ENCODE measurements around the gene UBR1.
"Not testable (repeated sequence)": the region's sequence is repeated elsewhere in the genome, so short reads cannot be mapped to it uniquely, and the experiment has no call there.

UBR1 gene

DNA sequence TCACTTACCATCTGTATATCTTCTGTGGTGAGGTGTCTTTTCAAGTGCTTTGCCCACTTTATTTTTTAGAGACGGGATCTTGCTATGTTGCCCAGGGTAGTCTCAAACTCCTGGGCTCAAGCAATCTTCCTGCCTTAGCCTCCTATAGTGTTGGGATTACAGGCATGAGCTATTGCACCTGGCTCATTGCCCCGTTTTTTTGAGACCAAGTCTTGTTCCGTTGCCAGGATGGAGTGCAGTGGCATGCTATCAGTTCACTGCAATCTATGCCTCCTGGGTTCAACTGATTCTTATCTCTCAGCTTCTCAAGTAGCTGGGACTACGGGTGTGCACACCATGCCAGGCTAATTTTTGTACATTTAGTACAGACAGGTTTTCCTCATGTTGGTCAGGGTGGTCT lies 132.7 kb downstream of the UBR1 start:
- DNase-seq (ENCODE audit: low read depth) = no peak

DNA sequence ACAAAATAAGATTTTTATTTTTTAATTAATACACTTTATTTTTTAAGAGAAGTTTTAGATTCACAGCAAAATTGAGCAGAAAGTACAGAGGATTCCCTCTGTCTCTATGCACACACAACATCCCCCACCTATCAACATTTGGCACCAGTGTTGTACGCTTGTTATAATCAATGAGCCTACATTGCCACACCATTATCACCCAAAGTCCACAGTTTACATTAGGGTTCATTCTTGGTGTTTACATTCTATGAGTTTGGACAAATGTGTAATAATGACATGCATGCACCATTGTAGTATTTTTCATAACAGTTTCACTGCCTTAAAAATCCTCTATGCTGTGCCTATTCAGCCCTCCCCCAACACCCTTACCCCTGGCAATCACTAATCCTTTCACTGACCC lies 134.0 kb downstream of the UBR1 start:
- DNase-seq (ENCODE audit: low read depth) = no peak

DNA sequence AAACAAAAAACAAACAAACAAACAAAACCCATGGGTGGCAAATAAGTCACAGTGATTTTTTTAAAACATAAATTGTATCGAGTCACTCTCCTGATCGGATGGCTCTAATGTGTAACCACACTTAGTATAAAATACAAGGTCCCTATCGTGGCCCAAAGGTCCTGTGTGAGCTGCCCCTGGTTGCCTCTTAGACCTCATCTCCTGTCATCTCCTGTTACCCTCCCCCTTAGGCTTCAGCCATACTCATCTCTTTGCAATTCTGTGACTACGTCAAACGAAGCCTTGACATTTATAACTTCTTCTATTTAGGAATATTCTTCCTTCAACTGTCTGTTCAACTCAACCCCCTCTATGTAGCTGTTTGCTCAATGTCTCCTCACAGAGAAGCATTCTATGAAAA lies 141.4 kb downstream of the UBR1 start:
- DNase-seq (ENCODE audit: low read depth) = no peak

DNA sequence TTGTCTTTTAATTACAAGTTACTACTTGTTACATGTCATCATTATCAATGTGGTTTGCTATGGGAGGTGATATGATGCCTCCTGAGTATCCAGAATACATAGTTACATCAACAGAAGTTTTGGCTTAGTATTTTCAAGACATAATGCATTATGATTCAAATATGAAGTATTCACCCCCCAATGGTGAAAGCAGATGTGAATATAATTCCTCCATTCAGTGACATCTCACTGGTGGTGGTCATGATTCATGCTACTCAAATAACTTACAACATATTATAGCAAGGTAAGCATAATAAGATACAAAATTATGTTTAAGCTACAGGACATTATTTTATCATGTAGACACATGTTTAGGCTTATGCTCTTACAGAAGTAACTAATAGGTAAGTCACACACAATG lies 150.3 kb downstream of the UBR1 start:
- DNase-seq (ENCODE audit: low read depth) = peak; percentile 68

DNA sequence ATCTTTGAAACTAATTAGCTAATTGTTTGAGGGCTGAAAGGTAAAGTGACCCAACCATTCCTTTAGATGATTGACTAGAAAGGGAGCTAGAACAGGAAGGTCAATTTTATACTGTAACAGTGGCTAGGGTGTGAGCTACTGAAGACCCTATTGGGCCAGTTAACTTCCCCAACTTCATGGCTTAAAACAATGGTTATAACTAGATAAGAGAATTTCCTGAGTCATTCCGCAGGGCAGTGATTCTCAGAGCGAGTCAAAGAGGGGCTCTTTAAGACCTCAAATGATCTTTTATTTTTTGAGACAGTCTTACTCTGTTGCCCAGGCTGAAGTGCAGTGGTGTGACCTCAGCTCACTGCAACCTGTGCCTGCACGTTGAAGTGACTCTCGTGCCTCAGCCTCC lies 151.5 kb downstream of the UBR1 start:
- no peak for DNase-seq (ENCODE audit: low read depth)

DNA sequence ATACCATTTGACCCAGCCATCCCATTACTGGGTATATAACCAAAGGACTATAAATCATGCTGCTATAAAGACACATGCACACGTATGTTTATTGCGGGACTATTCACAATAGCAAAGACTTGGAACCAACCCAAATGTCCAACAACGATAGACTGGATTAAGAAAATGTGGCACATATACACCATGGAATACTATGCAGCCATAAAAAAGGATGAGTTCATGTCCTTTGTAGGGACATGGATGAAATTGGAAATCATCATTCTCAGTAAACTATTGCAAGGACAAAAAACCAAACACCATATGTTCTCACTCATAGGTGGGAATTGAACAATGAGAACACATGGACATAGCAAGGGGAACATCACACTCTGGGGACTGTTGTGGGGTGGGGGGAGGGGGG lies 156.9 kb downstream of the UBR1 start:
- DNase-seq (ENCODE audit: low read depth) = not testable (repeated sequence)

DNA sequence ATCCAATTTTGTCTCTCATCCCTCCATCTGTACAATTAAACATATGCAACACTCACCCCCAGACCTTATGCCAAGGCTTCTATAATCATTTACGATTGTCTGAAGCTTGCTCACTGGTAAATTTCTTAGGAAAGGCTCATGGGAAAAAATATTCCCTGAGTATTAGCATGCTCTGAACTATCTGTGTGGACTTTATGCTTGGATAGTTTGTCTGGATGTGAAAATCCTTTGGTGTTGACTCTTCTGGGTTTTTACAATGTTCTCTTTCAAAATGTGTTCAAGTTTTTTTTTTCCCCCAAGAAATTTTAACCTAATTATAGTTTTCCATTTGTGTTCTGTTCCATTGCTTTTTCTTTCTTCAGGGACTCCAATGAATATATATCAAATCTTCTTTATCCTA lies 165.3 kb downstream of the UBR1 start:
- no peak for DNase-seq (ENCODE audit: low read depth)

DNA sequence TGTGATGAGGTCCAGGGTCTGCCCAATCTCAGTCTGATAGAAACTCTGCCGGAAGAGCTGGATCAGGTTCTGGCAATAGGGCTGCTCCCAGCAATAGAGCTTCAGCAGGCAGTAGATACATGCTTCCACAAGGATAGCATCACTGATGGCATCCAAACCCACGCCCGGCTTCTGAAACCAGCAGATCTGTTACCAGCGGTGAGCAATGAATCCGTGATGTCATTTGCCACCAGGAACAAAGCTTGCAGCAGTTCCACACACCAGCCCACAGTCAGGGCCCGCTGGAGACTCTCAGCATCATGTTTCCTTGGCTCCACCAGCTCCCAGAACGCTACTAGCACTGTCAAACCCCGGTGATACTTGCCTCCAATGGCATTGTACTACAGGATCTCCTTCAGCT lies 166.0 kb downstream of the UBR1 start:
- DNase-seq (ENCODE audit: low read depth) = no peak

DNA sequence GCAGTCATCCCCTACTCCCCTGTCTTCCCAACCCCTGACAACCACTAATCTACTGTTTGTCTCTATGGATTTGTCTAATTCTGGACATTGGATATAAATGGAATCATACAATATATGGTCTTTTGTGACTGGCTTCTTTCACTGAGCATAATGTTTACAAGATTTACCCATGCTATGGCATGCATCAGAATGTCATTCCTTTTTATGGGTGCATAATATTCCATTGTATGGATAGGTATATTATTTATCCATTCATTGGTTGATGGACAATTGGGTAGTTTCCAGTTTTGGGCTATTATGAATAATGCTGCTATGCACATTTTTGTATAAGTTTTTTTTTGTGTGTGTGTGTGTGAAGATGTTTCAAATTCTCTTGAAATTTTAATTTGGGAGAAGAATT lies 168.7 kb downstream of the UBR1 start:
- no peak for DNase-seq (ENCODE audit: low read depth)

DNA sequence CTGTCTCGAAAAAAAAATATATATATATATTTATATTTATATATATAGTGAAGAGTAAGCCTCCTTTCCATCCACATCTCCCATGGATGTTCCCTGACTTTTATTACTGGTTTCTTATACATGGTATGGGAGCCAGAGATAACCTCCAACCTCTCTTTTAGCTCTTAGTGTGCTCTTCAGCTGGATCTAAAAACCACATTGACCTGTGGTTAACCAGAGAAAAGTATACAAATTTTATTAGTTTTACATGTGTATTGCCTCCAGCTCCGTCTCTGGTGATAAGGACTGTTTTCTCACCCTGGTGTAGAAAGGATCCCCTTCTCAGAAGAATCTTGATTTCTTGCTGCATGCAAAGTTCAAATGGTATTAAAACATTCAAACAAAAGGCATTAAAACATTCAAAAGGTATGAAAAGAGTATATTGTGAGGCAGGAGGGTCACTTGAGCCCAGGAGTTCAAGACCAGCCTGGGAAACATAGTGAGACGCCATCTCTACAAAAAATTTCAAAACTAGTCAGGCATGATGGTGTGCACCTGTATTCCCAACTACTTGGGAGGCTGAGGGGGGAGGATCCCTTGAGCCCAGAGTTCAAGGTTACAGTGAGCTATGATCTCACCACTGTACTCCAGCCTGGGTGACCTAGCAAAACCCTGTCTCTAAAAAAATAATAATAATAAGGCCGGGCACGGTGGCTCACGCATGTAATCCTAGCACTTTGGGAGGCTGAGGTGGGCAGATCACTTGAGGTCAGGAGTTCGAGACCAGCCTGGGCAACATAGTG lies 171.8 kb downstream of the UBR1 start:
- DNase-seq (ENCODE audit: low read depth) = peak; percentile 67

DNA sequence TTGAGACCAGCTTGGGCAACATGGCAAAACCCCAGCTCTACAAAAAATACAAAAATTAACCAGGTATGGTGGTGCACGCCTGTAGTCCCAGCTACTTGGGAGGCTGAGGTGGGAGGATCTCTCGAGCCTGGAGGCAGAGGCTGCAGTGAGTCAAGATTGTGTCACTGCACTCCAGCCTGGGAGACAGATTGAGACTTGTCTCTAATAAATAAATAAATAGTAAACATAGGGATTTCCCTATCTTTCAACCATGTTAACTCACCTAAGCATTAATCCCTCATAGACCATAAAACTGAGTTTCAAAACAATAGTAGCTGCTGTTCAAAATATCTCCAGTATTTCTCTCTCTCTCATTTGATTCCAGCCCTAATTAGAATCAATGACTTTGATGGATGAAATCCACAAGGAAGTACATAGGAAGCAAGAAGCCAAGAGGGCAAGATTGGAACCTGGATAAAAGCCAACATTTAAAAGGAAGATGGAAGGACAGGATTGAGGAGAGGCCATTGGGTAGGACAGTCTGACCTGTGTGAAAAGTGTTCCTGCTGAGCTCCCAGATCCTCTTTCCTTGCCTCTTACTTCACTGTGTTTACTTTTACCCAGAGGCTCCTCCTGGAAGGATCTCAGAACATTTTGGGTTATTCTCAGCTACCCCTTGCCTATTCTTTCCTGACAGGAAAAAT lies 172.9 kb downstream of the UBR1 start:
- no peak for DNase-seq (ENCODE audit: low read depth)

DNA sequence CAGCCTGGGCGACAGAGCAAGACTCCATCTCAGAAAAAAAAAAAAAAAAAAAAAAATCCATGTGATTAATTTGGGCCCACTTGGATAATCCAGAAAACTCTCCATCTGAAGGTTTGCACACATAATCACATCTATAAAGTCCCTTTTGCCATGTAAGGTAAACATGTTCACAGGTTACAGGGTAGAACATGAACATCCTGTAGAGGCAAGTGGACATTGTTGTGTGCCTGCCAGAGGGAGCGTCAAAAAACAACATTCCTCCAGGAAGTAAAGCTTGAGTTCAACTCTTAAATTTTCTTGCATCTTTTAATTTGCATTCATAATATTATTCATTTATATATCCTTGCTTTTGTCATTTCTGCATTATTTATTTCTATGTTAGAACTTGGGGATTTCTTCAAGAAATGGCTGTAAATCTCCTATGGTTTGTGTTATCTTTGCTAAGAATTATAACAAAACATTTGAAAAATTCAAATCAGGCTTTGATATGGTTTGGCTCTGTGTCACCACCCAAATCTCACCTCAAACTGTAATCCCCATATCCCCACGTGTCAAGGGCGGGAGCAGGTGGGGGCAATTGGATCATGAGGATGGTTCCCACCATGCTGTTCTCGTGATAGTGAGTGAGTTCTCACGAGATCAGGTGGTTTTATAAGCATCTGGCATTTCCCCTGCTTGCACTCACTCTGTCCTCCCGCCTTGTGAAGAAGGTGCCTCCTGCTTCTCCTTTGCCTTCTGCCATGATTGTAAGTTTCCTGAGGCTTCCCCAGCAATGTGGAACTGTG lies 173.9 kb downstream of the UBR1 start:
- no peak for DNase-seq (ENCODE audit: low read depth)

DNA sequence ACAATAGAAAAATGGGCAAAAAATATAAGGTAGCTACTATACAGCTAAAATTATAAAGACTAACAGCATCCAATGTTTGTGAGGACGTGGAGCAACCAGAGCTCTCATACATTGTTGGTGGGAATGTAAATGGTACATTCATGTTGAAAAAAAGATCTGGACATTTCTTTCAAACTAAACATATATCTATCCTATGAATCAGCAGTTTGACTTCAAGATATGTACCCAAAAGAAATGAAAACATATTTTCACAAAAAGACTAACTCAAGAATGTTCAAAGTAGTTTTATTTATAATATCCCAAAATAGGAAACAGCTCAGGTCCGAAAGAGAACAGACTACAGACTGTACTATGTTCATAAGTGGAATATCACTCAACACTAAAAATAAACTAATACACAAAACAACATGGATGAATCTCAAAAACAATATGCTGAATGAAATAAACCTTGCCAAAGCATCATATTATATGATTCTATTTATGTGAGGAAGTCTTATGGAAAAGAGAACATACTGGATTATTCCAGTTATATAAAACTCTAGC lies 176.5 kb downstream of the UBR1 start:
- DNase-seq (ENCODE audit: low read depth) = no peak

DNA sequence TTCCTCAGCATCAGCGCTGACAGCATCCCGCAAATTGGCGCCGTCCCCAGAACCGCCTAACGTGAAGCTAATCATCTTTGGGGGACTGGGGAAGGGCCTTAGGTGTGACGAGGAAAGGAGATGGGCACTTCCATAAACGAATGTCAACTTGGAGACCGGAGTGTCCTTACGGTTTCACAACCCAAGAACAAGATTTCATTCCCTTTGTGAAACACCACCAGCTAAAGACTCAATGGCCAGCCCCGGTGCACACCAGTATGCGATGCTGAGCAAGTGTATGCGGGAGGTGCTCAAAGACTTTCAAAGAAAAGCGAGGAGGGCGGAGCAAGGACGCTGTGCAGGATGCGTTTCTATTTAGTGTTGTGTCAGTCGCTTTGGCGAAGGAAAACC lies 184.5 kb downstream of the UBR1 start:
- peak; percentile 25 for DNase-seq (ENCODE audit: low read depth)

DNA sequence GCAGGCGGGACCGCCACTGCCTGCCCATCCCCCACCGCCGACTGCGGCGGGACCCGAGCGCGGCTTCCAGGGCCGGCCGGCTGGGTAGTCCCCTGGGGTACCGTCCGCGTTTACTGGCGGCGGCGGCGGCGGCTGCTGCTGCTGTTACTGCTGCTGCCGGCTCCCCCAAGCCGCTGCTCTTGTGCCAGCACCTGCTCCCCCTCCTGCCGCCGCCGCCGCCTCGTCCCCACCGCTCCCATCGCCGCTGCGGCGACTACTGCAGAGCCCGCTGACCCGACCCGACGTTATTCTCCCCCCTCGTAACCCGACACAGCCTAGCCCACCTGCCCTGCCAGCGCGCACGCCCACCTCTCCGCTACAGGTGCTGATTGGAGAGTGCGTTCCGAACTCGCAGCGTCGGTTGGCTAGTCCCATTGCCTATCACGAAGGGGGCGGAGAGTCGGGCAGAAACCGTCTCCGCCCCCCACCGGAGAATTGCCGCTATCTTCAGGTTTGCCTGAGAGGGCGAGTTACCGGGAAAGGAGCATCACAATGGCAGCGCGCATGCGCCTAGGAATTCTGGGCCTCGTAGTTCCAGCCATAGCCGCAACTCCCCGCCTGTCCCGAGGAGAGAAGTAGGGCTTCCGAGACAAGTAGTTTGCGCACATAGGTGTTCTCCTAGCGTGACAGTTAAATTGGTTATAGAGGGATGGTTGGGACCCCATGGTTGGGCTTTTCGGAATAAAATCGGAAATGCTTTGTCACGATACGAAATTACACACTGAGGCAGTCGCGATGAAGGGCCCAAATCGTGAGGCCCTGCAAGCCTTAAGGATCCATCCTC lies 185.1 kb downstream of the UBR1 start, which contains the start of gene TTBK2:
Gene TTBK2, minus strand, starts transcription at position 260 of the 823 bp plus-strand sequence. CDS start 42,161 bp downstream, outside the sequence.
- peak; percentile 98 for DNase-seq (ENCODE audit: low read depth)

DNA sequence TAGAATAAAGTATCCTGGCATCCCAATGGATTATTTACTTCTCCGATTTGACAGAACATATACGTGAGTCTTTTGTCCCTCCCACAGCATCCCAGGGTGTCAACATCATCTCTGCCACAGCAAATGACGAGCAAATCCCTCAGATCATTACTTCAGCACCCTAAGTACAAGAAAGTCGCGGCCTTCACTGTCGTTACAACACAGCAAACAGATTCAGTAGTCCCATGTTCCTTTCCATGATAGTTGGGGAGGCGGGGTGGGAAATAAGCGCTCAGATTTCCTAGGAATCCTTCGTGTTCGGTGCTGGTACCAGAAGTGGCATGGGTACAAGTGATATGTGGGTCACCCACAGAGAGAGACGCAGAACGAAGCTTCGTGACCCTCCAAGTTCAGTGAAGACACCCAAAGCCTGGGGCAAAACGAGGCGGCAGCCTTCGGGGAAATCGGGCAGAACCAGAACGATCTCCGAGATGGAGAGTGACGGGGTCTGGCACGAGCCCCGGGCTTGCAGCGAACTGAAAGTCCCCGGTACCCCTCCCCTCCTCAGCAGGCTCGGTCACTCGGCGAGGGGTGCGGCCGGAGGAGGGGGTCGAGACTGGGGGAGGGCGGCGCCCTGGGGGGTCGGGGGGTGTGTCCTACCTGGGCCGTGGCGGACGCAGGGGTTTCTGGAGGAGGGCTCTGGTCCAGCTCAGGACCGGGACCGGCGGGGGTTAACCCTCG lies 185.9 kb downstream of the UBR1 start:
- peak; percentile 35 for DNase-seq (ENCODE audit: low read depth)

DNA sequence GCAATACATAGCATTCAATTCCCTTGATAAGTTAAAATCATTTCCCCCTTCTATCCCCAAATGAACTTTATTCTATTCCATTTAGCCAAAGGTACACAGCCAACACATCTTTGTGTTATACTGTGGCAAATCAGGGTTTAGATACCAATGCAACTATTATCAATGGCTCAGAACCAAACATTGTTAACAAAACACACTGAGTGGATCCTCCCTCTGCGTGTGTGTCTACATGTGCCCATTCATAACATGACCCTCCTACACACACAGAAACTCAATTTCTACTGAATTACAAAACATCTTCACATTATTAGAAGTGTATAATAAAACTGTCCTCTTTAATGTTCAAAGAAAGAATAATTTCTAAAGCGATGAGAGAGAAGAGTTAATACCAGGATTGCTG lies 186.5 kb downstream of the UBR1 start:
- DNase-seq (ENCODE audit: low read depth) = no peak

DNA sequence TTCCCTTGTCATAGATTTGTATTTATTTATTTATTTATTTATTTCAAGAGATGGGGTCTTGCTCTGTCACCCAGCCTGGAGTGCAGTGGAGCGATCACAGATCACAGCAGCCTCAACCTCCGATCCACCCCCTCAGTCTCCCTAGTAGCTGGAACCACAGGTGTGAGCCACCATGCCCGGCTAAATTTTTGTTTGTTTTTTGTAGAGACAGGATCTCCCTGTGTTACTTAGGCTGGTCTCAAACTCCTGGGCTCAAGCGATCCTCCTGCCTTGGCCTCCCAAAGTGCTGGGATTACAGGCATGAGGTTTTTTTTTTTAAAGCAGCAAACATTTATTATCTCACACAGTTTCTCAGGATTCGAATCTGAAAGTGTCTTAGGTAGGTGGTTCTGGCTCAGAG lies 187.8 kb downstream of the UBR1 start:
- DNase-seq (ENCODE audit: low read depth) = no peak

DNA sequence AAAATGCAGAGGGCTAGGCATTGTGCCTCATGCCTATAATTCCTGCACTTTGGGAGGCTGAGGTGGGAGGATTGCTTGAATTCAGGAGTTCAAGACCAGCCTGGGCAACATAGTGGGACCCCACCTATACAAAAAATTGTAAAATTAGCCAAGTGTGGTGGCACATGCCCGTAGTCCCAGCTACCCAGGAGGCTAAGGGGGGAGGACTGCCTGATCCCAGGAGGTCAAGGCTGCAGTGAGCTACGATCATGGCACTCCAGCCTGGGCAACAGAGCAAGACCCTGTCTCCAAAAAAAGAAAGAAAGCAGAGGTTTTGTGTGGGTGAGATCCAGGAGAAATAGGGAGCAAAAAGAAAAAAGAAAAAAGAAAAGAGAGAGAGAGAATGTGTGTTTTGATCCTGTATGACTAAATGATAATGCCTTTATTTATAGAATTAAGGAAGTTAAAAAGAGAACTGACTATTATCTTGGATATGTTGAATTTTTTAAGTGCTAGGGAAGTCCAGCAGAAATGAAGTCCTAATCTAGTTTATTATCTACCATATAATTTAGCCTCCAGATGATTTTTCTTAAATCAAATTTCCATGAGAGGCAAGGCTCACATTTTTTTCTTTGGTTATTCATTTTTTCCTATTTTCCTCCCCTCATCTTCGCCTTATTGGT lies 190.1 kb downstream of the UBR1 start:
- no peak for DNase-seq (ENCODE audit: low read depth)

DNA sequence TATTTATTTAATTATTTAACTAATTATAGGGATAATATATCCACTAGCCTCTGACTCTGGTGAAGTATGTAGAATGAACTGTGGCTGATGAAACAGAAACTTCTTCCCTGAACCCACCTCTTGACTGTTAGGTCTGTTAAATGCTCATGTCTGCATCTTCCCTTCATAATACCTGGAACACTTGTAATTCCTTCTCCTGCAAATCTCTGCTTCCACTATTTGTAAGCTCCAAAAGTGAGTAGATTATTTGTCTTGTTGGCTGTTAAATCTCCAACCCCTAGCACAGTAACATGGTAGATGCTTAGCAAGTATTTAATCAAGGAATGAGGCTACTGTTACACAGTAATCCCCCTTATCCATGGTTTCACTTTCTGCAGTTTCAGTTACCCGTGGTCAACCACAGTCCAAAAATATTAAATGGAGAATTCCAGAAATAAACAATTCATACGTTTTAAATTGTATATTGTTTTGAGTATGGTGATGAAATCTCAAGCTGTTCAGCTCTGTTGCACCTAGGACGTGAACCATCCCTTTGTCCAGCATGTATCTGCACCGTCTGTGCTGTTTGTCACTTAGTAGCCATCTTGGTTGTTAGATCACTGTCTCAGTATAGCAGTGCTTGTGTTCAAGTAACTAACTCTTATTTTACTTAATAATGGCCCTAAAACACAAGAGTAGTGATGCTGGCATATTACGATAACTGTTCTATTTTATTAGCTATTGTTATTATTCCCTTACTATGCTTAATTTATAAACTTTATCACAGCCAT lies 190.9 kb downstream of the UBR1 start:
- DNase-seq (ENCODE audit: low read depth) = peak; percentile 34
